Measurements from ENCODE around the gene CCDC141.
A peak's percentile ranks its signal among the peaks of the same experiment; 100 is the strongest.
"Not testable (repeated sequence)": the region's sequence is repeated elsewhere in the genome, so short reads cannot be mapped to it uniquely, and the experiment has no call there.

Gene CCDC141

DNA sequence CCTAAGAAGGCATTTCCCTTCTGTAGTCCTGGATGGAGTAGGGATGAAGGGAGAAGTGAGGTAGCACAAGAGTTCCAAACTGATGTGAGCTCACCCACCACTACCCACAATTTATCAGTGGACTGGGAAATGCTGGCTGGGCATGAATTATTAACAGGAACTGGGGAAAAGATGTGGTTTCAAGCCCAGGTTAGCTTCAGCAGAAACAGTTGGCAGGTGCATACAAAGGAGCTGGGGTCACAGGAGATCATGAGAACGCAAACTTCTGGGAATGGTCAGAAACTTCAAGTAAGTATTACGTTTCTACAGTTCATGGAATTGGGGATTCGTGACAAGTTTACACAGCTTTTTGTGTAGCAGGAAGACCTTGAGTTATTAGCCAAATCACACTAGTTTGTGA is 5.4 kb downstream of the CCDC141 start:
- no peak for DNase-seq (ENCODE audit: low read depth in 2 of 2)

DNA sequence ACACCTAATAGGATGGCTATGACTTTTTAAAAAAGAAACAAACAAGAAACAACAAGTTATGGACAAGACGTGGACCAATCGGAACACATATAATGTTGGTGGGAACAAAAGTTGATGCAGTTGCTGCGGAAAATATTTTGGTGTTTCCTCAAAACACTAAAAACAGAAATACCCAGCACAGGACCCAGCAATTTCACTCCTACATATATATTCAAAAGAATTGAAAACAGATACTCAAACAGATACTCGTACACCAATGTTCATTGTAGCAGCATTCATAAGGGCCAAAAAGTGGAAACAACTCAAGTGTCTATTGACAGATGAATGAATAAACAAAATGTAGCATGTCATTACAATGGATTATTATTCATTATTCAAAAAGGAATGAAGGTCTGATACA is 12.1 kb downstream of the CCDC141 start:
- DNase-seq (ENCODE audit: low read depth in 2 of 2): no peak

GRCh38 chr2:179036353-179036905 is 13.5 kb downstream of the CCDC141 start:
- DNase-seq (ENCODE audit: low read depth in 2 of 2): no peak

GRCh38 chr2:179031731-179032408 is 18.1 kb downstream of the CCDC141 start:
- no peak for DNase-seq (ENCODE audit: low read depth in 2 of 2)

GRCh38 chr2:179024445-179024844 is 25.5 kb downstream of the CCDC141 start:
- DNase-seq (ENCODE audit: low read depth in 2 of 2): no peak

GRCh38 chr2:179022685-179023084 is 27.3 kb downstream of the CCDC141 start:
- DNase-seq (ENCODE audit: low read depth in 2 of 2): no peak

DNA sequence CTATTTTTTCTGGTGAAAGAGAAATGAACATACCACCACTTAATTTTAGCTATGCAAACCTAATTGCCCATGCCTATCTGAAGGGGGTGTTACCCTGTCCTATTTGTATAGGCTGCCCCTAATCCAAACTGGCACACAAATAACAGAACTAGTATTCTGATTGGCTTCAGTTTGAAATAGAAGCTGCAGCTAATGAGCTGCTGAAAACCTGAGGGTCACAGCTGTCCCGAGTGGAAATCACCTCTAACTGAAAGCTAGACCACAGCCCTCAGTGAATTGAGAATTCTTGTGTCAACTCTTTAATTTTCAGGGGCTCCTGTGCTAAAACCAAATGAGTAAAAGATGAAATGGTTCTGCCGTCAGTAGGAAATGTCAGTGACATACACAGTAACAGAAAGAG is 28.7 kb downstream of the CCDC141 start:
- no peak for DNase-seq (ENCODE audit: low read depth in 2 of 2)

DNA sequence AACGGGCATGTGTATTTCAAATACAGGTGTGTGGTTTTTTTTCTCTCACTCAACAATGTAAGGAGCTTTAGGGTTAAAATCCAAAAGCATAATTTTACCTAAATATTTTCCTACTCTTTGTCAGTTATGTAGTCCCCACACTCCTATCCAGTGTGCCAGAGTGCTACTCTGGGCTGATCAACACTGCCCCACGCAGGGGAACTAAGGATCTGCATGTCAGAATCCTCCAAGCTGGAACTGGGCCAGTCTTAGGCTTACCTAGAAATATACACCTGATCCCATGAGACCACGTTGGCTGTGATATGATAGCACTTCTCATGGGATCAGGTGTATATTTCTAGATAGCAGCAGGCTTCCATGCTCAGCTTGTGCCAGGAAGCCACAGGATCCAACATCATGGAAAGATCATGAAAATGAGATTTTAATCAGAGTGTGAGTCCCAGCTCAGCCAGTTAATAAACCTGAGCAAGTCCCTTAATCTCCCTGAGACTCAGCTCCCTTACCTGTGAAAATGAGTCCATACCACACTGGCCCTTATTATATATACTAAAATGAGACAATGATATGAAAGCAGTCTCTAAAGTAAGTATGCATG is 29.7 kb downstream of the CCDC141 start:
- peak in 1 of 2 donors; percentile 16 for DNase-seq (ENCODE audit: low read depth in 2 of 2)

- no peak for DNase-seq (ENCODE audit: low read depth in 2 of 2)
Observed at GRCh38 chr2:179019260-179019659, 30.7 kb downstream of the CCDC141 start.

DNA sequence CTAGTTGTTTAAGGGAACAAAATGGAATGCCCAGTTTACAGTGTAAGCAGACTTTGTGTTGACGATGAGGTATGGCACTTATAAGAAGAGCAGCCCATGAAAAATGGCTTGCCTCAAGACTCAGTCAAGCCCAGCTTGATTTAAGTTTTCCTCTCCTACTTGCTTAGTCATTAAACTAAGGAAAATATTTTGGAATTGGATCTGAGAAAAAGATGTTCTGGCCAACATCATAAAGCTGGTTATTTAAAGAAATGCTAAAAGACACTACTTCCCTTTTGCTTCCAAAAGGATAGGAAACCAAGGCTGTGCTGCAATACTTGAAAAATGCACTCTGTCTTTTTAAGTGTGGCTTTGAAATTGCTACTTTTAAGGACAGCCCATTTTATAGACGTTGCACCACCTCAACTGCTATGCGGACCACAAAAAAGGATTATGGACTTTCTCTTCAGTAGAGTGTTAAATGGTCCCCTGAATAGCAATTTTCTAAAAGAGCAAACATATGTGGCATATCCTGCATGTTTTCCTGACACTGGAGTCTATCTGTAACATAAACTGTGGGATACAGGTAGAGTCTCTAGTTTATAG is 32.1 kb downstream of the CCDC141 start:
- DNase-seq (ENCODE audit: low read depth in 2 of 2): no peak

- DNase-seq (ENCODE audit: low read depth in 2 of 2): not testable (repeated sequence)
Observed at GRCh38 chr2:179014189-179014588, 35.7 kb downstream of the CCDC141 start.

- no peak for DNase-seq (ENCODE audit: low read depth in 2 of 2)
Observed at GRCh38 chr2:179005976-179006375, 44.0 kb downstream of the CCDC141 start.

- no peak for DNase-seq (ENCODE audit: low read depth in 2 of 2)
Observed at GRCh38 chr2:178999476-178999875, 50.5 kb downstream of the CCDC141 start.

- DNase-seq (ENCODE audit: low read depth in 2 of 2): no peak
Observed at GRCh38 chr2:178998539-178998938, 51.4 kb downstream of the CCDC141 start.

DNA sequence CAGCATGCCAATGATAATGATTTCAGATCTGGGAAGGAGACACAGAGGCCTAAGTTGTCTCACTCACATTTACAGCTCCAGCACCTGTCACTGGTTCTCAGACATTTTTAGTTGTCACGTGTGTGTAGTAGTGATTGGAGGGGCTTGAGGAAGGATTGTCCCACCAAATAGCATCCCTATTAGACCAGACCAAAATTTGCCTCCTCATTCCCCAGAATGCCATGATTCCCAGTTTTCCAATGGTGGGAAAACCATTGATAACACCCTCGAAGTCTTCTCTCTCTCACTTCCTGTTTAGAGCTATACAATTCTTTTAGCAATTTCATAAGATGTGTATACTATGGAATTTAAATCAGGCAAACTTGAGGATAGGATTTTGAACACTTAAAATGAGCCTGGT is 52.5 kb downstream of the CCDC141 start:
- no peak for DNase-seq (ENCODE audit: low read depth in 2 of 2)

DNA sequence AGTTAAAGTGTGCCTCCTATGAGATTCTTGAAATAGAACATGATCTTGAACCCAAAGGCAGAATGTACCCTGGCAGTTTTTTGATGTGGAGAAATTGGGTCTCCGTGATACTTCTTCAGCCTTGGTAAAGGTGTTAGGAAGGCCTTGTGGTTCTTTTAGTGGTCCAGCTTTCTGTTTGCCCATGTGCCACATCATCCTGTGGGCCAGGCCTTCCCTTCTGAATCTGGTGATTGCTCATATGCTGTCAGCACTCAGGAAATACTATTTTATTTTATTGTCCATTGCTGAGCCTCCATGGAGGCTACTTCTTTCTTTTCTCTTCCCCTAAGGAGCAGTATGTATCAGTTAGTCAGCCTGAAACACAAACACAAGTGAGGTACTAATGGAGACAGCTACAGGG is 52.9 kb downstream of the CCDC141 start:
- DNase-seq (ENCODE audit: low read depth in 2 of 2): no peak

GRCh38 chr2:178994264-178994663 is 55.7 kb downstream of the CCDC141 start:
- no peak for DNase-seq (ENCODE audit: low read depth in 2 of 2)

GRCh38 chr2:178993788-178994187 is 56.1 kb downstream of the CCDC141 start:
- DNase-seq (ENCODE audit: low read depth in 2 of 2): no peak

DNA sequence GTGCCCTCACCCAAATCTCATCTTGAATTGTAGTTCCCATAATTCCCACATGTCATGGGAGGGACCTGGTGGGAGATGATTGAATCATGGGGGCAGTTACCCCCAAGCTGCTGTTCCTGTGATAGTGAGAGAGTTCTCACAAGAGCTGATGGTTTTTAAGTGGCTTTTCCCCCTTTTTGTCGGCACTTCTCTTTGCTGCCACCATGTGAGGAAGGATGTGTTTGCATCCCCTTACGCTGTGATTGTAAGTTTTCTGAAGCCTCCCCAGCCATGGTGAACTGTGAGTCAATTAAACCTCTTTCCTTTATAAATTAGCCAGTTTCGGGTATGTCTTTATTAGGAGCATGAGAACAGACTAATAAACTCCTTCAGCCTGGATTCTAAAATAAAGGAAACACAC is 57.2 kb downstream of the CCDC141 start:
- not testable (repeated sequence) for DNase-seq (ENCODE audit: low read depth in 2 of 2)

DNA sequence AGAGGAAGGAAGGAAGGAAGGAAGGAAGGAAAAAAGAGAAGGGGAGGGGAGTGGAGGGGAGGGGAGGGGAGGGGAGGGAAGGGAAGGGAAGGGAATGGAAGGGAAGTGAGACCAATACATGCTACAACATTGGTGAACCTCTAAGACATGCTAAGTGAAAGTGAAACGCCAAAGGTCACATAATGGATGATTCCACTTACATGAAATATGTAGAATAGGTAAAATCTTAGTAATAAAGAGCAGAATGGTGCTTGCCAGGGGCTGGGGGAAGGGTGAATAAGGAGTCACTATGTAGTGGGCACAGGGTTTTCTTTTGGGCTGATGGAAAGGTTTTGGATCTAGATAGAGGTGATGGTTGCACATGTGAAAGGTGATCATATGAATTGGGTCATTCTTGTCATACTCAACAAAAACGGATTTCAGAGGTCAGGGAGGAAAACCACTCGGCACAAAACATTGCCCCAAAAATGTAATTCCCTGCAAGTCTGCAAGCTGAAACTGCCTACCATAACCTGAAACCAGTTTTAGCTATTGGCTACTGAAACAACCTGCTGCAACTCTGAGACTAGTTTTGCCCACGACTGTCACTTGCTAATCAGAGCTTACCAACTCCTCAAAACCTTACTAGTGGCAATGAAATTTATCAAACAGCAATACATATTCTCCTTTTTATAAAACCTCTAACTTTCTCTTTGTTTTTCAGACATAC is 59.2 kb downstream of the CCDC141 start:
- no peak for DNase-seq (ENCODE audit: low read depth in 2 of 2)

GRCh38 chr2:178989424-178989823 is 60.5 kb downstream of the CCDC141 start:
- DNase-seq (ENCODE audit: low read depth in 2 of 2): not testable (repeated sequence)

DNA sequence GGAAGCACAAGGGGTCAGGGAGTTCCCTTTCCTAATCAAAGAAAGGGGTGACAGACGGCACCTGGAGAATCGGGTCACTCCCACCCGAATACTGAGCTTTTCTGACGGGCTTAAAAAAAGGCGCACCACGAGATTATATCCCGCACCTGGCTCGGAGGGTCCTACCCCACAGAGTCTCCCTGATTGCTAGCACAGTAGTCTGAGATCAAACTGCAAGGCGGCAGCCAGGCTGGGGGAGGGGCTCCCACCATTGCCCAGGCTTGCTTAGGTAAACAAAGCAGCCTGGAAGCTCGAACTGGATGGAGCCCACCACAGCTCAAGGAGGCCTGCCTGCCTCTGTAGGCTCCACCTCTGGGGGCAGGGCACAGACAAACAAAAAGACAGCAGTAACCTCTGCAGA is 67.3 kb downstream of the CCDC141 start:
- DNase-seq (ENCODE audit: low read depth in 2 of 2): not testable (repeated sequence)
